ENCODE results near the gene CNKSR1. TPM values are rescaled to one million over a fixed set of nuclear protein-coding genes. Genes with fewer than 3 reads are reported as not detected.

CNKSR1 gene
- 0.08 TPM in 1 of 2 replicates, not detected in the other for total RNA-seq (ENCODE audit: low replicate concordance)

GRCh38 chr1:26177182-26177684, at the start of gene CNKSR1:
CNKSR1 (plus strand) TSS chr1:26177491; CDS start chr1:26177548, 57 bp downstream.

DNA sequence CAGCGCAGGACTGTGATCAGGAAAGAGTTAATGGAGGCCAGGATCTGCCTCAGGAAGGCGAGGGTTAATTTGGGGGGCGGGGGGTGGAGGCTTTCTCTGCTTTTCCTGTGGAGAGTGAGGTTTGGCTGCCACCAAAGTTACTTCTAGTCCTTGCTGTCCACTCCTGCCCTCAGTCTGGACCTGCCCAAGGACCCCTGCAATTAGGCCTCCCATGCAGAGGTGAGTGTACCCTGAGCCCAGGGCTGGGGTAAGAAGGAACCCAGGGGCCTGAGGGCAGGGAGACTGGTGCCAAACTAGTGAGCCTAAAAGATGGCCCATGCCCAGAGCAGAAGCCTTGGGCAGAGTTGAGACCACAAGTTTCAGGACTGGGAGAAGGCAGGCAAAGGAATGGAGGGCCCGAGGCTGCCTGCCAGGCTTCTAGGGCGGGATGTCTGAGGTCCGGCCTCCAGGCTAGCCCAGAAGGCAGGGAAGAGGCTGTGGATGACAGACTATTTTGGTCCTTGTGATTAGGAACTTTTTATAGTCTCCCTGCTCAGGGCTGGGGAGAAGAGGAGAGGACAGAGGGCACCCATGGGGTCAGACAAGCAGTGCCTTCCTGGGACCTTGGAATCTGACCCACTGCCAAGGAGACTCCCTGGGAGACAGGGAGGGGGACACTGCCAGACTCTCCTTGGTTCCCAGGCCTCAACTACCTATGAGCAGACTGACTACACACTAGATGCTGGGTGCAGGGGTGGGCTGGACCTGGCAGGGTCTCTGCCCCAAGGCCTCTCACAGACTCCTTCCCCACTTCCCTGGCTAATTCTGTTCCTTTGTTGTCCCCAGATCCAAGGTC, 18.2 kb upstream of the CNKSR1 start, which contains the start of gene FAM110D:
TSS of gene FAM110D (plus strand) at position 172 of the 835 bp plus-strand sequence. CDS start 2,213 bp downstream, outside the sequence.

DNA sequence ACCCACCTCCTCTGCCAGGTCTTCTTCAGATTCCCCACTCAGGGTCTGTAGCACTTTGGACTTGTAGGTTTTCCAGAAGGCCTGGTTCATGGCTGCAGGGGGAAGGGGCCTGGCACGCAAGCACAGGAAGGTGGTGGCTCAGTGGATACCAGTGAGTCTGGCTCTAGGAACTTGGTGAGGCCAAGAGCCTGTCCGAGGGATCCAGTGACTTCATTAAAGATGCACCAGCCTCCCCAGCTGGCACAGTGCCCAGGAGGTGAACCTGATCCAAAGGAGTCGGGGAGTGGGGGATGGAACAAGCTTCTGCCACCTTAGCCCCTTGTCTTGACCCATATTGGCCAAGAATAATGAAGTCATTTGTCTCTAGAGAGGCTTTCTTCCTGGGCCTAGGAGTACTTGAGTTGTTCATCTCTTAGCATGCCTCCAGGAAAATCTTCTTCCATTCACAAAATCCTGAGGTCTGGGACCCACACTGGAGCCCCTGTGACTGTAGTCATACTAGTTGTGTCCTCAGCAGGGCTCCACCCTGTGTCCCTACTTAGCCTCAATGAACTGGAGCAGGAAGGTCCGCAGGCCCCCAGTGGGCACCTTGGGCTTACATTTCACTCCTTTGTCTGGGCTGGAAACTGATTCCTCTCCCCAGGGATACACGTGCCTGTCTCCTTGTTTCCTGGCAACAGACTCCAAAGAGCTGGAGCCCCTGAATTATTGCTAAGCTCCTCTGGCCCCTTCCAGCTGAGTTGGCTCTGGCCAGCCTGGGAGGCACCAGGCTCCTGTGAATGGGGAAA, 8.7 kb upstream of the CNKSR1 start, which contains the start of gene C1orf232:
TSS of gene C1orf232 (minus strand) at position 554 of the 788 bp plus-strand sequence. CDS start at position 90, 464 bp downstream.

GRCh38 chr1:26169669-26170471, 7.4 kb upstream of the CNKSR1 start, which contains the start of gene ZNF593:
ZNF593 (plus strand) TSS chr1:26169908; CDS start chr1:26169984, 76 bp downstream.

DNA sequence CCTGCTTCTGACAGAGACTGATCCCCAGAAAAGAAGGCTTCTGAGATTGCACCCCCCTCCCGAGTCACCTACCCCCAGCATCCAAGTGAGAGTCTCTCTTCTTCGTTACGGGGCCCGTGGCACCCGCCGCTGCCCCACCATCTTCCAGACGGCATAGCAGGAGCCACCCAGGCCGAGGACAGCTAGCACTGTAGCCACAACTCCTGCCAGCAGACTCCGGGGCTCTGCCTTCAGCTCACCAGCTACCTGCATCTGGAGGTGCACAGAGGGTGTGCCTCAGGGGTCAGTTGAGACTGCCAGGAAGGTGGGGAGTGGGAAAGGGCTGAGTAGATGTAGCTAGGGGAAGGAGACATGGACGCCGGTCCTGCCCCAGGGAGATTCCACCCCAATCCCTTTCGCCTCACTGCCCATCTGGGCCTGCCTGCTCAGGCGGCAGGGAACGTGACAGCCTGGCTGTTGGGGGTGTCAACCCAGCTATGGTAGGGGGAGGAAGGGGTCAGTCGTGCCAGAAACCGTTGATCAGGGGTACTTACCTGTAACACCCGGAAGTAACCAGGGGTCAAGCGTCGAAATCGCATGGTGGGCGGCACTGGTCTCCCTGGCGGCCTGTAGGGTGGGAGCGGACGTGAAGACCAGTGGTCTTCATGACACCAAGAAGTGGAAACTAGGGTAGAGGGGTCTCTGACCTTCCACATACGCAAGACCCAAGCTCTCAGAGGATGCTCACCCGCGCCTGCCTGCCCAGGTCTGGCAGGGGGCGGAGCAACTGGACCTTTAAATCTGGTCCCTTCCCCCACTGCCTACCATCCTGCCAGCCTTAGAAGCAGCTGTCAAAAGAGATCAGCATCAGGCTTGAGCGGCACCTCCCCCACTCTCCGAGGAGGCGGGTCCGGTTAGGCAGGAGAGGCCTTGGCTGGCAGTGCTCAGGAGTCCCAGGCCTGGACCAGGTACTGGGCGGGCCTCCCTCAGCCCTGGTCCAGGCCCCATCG, 5.9 kb upstream of the CNKSR1 start, which contains the start of gene ZNF593OS:
TSS of gene ZNF593OS (minus strand) at position 749 of the 989 bp plus-strand sequence. CDS start at position 578, 171 bp downstream.

GRCh38 chr1:26190373-26190987, 13.2 kb downstream of the CNKSR1 start, which contains the start of gene CATSPER4:
CATSPER4 (plus strand) TSS chr1:26190602; CDS start chr1:26190628, 26 bp downstream.

DNA sequence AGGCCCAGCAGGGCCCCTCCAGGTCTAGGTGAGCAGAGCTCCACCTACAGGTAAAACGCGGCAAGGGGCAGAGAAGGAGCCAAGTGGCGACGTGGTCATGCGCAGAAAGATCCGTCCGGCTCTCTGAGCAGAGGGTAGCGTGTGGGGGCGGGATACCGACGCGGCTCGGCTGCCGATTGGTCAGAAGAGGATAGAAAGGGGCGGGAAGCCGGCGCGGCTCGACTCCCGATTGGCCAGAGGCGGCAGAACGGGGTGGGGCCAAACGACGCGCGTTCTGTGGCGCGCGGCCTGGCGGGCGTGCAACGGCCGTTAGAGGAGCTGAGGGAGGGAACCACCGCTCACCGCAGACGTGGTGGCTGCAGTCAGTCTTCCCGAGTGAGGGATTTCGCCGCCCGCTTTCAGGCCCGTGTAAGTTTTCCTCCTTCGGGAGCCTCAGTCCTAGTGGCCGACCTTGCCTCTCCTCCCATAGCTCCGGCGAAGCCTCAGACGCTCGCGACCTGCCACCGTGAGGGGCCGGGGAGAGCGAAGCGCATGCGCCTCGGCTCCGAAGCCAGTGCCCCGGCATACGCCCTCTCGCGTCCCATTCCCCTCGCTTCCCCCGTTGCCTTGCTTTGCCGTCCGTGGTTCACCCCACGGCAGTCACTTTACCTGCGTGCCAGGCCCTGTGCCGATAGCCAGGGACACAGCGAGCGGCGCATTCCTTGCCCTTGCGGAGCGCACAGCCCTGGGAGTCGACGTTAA, 56.8 kb downstream of the CNKSR1 start, which contains the start of gene CEP85:
TSS of gene CEP85 (plus strand) at position 298 of the 741 bp plus-strand sequence. CDS start 5,584 bp downstream, outside the sequence.

Other genes with a start within 250 kb of the CNKSR1 start
- 5.0 and 7.0 TPM in 2 replicates for gene PAFAH2, start 179.4 kb upstream of the CNKSR1 start, total RNA-seq (ENCODE audit: low replicate concordance)
- gene EXTL1, start 155.7 kb upstream of the CNKSR1 start, total RNA-seq (ENCODE audit: low replicate concordance), result 0.15 and 0.23 TPM in 2 replicates
- gene SLC30A2, start 131.4 kb upstream of the CNKSR1 start, total RNA-seq (ENCODE audit: low replicate concordance), result not detected in 2 replicates
- gene TRIM63, start 109.9 kb upstream of the CNKSR1 start, total RNA-seq (ENCODE audit: low replicate concordance), result 0.82 TPM in 1 of 2 replicates, not detected in the other
- gene PDIK1L, start 65.7 kb upstream of the CNKSR1 start, total RNA-seq (ENCODE audit: low replicate concordance), result 2.9 TPM in 2 replicates
- under 0.01 and 0.08 TPM in 2 replicates for gene FAM110D, start 18.4 kb upstream of the CNKSR1 start, total RNA-seq (ENCODE audit: low replicate concordance)
- gene C1orf232, start 8.5 kb upstream of the CNKSR1 start, total RNA-seq (ENCODE audit: low replicate concordance), result not detected in 2 replicates
- gene ZNF593, start 7.6 kb upstream of the CNKSR1 start, total RNA-seq (ENCODE audit: low replicate concordance), result 11.2 and 41.5 TPM in 2 replicates
- not detected in 2 replicates for gene ZNF593OS, start 5.7 kb upstream of the CNKSR1 start, total RNA-seq (ENCODE audit: low replicate concordance)
- not detected in 2 replicates for gene CATSPER4, start 13.1 kb downstream of the CNKSR1 start, total RNA-seq (ENCODE audit: low replicate concordance)
- 2.3 and 6.5 TPM in 2 replicates for gene CEP85, start 56.7 kb downstream of the CNKSR1 start, total RNA-seq (ENCODE audit: low replicate concordance)
- 19.7 and 34.2 TPM in 2 replicates for gene SH3BGRL3, start 102.6 kb downstream of the CNKSR1 start, total RNA-seq (ENCODE audit: low replicate concordance)
- gene UBXN11, start 129.1 kb downstream of the CNKSR1 start, total RNA-seq (ENCODE audit: low replicate concordance), result 2.8 and 4.9 TPM in 2 replicates
- gene CD52, start 140.5 kb downstream of the CNKSR1 start, total RNA-seq (ENCODE audit: low replicate concordance), result not detected in 2 replicates
- not detected in 2 replicates for gene CRYBG2, start 176.6 kb downstream of the CNKSR1 start, total RNA-seq (ENCODE audit: low replicate concordance)
- not detected in 2 replicates for gene ZNF683, start 195.3 kb downstream of the CNKSR1 start, total RNA-seq (ENCODE audit: low replicate concordance)
- 0.08 TPM in 1 of 2 replicates, not detected in the other for gene LIN28A, start 233.3 kb downstream of the CNKSR1 start, total RNA-seq (ENCODE audit: low replicate concordance)

Measured in smooth muscle cell of the coronary artery (primary cell).